Measurements from ENCODE around the gene SLITRK2. TPM values are rescaled to one million over a fixed set of nuclear protein-coding genes. Genes with fewer than 3 reads are reported as not detected.

SLITRK2 gene, protein sequence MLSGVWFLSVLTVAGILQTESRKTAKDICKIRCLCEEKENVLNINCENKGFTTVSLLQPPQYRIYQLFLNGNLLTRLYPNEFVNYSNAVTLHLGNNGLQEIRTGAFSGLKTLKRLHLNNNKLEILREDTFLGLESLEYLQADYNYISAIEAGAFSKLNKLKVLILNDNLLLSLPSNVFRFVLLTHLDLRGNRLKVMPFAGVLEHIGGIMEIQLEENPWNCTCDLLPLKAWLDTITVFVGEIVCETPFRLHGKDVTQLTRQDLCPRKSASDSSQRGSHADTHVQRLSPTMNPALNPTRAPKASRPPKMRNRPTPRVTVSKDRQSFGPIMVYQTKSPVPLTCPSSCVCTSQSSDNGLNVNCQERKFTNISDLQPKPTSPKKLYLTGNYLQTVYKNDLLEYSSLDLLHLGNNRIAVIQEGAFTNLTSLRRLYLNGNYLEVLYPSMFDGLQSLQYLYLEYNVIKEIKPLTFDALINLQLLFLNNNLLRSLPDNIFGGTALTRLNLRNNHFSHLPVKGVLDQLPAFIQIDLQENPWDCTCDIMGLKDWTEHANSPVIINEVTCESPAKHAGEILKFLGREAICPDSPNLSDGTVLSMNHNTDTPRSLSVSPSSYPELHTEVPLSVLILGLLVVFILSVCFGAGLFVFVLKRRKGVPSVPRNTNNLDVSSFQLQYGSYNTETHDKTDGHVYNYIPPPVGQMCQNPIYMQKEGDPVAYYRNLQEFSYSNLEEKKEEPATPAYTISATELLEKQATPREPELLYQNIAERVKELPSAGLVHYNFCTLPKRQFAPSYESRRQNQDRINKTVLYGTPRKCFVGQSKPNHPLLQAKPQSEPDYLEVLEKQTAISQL
- total RNA-seq = 0.32 TPM
- long read RNA-seq = 0 reads

- H3K4me1 ChIP-seq = no peaks in the 10 kb centered on the region
- no peak within 1 kb of the TSS for H3K4me3 ChIP-seq
- no peaks in the 10 kb centered on the region for H3K36me3 ChIP-seq
- H3K27me3 ChIP-seq = no peaks in the 10 kb centered on the region
- no peak within 1 kb of the TSS for H3K27ac ChIP-seq
- TF ChIP-seq CTCF (IDR thresholded peaks at IDR 0.05) = no peak
- DNase-seq (no peak), ATAC-seq (peak; percentile 36)
- intact Hi-C loops (cut with DNase I) = no loop called here
- no peaks in the 10 kb centered on the region for H3K9me3 ChIP-seq
Observed at GRCh38 chrX:145817331-145818185, at the start of gene SLITRK2. Gene SLITRK2 (plus strand): TSS chrX:145817829. CDS start chrX:145822426, 4,597 bp downstream.

GRCh38 chrX:145773006-145773405, 44.6 kb upstream of the SLITRK2 start:
- ATAC-seq (no peak), DNase-seq (no peak)
- no peaks in the 10 kb centered on the region for H3K27me3 ChIP-seq
- H3K4me1 ChIP-seq = no peaks in the 10 kb centered on the region
- intact Hi-C loops (cut with DNase I) = no loop called here
- no peak for TF ChIP-seq CTCF (IDR thresholded peaks at IDR 0.05)
- H3K27ac ChIP-seq = no peak overlapping the region
- H3K9me3 ChIP-seq = no peaks in the 10 kb centered on the region
- no peak overlapping the region for H3K4me3 ChIP-seq
- H3K36me3 ChIP-seq = no peaks in the 10 kb centered on the region

DNA sequence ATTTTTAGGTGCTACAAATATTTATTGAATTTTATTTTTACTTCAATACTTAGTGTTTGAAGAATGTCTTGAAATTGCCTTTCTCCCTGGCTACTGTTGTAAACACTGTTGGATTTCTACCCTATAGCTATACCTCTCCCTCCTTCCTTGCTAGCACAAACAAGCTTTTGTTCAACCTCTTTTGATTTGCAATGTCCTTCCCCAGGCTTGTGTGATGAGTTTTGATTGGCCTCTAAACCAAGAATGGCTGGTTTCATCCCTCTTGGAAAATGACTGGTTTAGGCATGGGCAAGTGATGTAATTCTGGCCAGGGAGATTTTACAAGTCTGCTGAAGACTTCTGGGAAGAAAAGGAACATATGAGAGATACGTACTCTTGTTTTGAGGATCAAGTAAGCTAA, 25.3 kb upstream of the SLITRK2 start:
- H3K27me3 ChIP-seq = no peaks in the 10 kb centered on the region
- no peak overlapping the region for H3K27ac ChIP-seq
- DNase-seq = no peak
- no peak for TF ChIP-seq CTCF (IDR thresholded peaks at IDR 0.05)
- no peak for ATAC-seq
- H3K9me3 ChIP-seq = no peaks in the 10 kb centered on the region
- H3K4me1 ChIP-seq = no peaks in the 10 kb centered on the region
- no peaks in the 10 kb centered on the region for H3K36me3 ChIP-seq
- intact Hi-C loops (cut with DNase I) = no loop called here
- no peak overlapping the region for H3K4me3 ChIP-seq

GRCh38 chrX:145803508-145803907, 14.1 kb upstream of the SLITRK2 start:
- intact Hi-C loops (cut with DNase I) = no loop called here
- TF ChIP-seq CTCF (IDR thresholded peaks at IDR 0.05) = no peak

GRCh38 chrX:145813081-145813480, 4.5 kb upstream of the SLITRK2 start:
- no peaks in the 10 kb centered on the region for H3K27me3 ChIP-seq
- no peak for TF ChIP-seq CTCF (IDR thresholded peaks at IDR 0.05)
- no peaks in the 10 kb centered on the region for H3K9me3 ChIP-seq
- intact Hi-C loops (cut with DNase I) = no loop called here
- ATAC-seq (no peak), DNase-seq (no peak)
- H3K27ac ChIP-seq = no peak overlapping the region
- no peaks in the 10 kb centered on the region for H3K4me1 ChIP-seq
- H3K4me3 ChIP-seq = no peak overlapping the region
- no peaks in the 10 kb centered on the region for H3K36me3 ChIP-seq

More at GRCh38 chrX:145803508-145803907, 14.1 kb upstream of the SLITRK2 start:
- no peaks in the 10 kb centered on the region for H3K9me3 ChIP-seq
- no peaks in the 10 kb centered on the region for H3K4me1 ChIP-seq
- no peak for ATAC-seq
- no peak overlapping the region for H3K4me3 ChIP-seq
- no peaks in the 10 kb centered on the region for H3K36me3 ChIP-seq
- H3K27ac ChIP-seq = no peak overlapping the region
- DNase-seq = no peak
- H3K27me3 ChIP-seq = no peaks in the 10 kb centered on the region
